GM21619 (cell line): ENCODE results near the gene PDE4DIP.
"Not testable (repeated sequence)": the region's sequence is repeated elsewhere in the genome, so short reads cannot be mapped to it uniquely, and the experiment has no call there.

ENCODE experiments used
- ATAC-seq: cut with Tn5 transposase; IDR thresholded peaks from one replicate; pipeline ENCODE4 v1.9.1; 2021; ENCODE audit not compliant: unreplicated experiment

PDE4DIP gene

GRCh38 chr1:149064611-149065010, 220.4 kb downstream of the PDE4DIP start:
- ATAC-seq = not testable (repeated sequence)

GRCh38 chr1:149075505-149076127, 231.4 kb downstream of the PDE4DIP start:
- not testable (repeated sequence) for ATAC-seq
